ENCODE measurements around the gene TRIM46.
A peak's percentile ranks its signal among the peaks of the same experiment; 100 is the strongest.
"Not testable (repeated sequence)": the region's sequence is repeated elsewhere in the genome, so short reads cannot be mapped to it uniquely, and the experiment has no call there.

Gene TRIM46

GRCh38 chr1:155208541-155209311 is 35.1 kb downstream of the TRIM46 start, which contains the start of gene MTX1:
Gene MTX1, plus strand, starts transcription at chr1:155208695. Its CDS starts 110 bp downstream, at chr1:155208805.
- peak; percentile 92 for DNase-seq

GRCh38 chr1:155209312-155209721 is 35.7 kb downstream of the TRIM46 start:
- DNase-seq, result no peak

GRCh38 chr1:155210314-155211104 is 36.9 kb downstream of the TRIM46 start:
- DNase-seq, result no peak

GRCh38 chr1:155211381-155212050 is 37.9 kb downstream of the TRIM46 start:
- not testable (repeated sequence) for DNase-seq

- not testable (repeated sequence) for DNase-seq
Measured at GRCh38 chr1:155212051-155212440, 38.4 kb downstream of the TRIM46 start.

GRCh38 chr1:155214702-155215101 is 41.1 kb downstream of the TRIM46 start:
- DNase-seq, result not testable (repeated sequence)

- DNase-seq, result no peak
Measured at GRCh38 chr1:155218854-155219591, 45.4 kb downstream of the TRIM46 start.

- no peak for DNase-seq
Measured at GRCh38 chr1:155219592-155220031, 46.0 kb downstream of the TRIM46 start.

- not testable (repeated sequence) for DNase-seq
Measured at GRCh38 chr1:155220211-155220965, 46.7 kb downstream of the TRIM46 start.

GRCh38 chr1:155223047-155223446 is 49.4 kb downstream of the TRIM46 start:
- DNase-seq, result no peak

- not testable (repeated sequence) for DNase-seq
Measured at GRCh38 chr1:155225404-155225759, 51.7 kb downstream of the TRIM46 start.

GRCh38 chr1:155226188-155226909 is 52.7 kb downstream of the TRIM46 start:
- peak; percentile 81 for DNase-seq

GRCh38 chr1:155226910-155227260 is 53.2 kb downstream of the TRIM46 start:
- peak; percentile 81 for DNase-seq

- DNase-seq, result peak; percentile 99
Measured at GRCh38 chr1:155227261-155228095, 53.8 kb downstream of the TRIM46 start.

- DNase-seq, result no peak
Measured at GRCh38 chr1:155228096-155228427, 54.4 kb downstream of the TRIM46 start.

- not testable (repeated sequence) for DNase-seq
Measured at GRCh38 chr1:155231302-155231701, 57.7 kb downstream of the TRIM46 start.

- not testable (repeated sequence) for DNase-seq
Measured at GRCh38 chr1:155232001-155232978, 58.6 kb downstream of the TRIM46 start.

GRCh38 chr1:155233502-155233901 is 59.9 kb downstream of the TRIM46 start:
- DNase-seq, result not testable (repeated sequence)
